Fibroblast of villous mesenchyme (primary cell): ENCODE results near the gene TRIM6. TPM values are rescaled to one million over a fixed set of nuclear protein-coding genes. Genes with fewer than 3 reads are reported as not detected.

Experiments
- DNase-seq: peaks from one replicate; pipeline ENCODE4 v3.0.0-alpha.2; 2010; ENCODE audit warnings: low read depth
- H3K4me3 ChIP-seq: 2 replicates; pipeline ENCODE4 v1.5.1; 2011; ENCODE audit warnings: low read depth, mild to moderate bottlenecking, low read length
- CTCF ChIP-seq: IDR thresholded peaks from 2 replicates; pipeline ENCODE4 v1.5.1; 2012; ENCODE audit warnings: low read depth, mild to moderate bottlenecking, low read length; ENCODE audit not compliant: insufficient read depth
- total RNA-seq: library from RNA; depleted of rRNA; stranded (reverse); fragments of >200 nt; gene quantifications from 2 replicates; pipeline ENCODE4 v1.2.3, GENCODE V29; 2012

The TRIM6 gene, protein sequence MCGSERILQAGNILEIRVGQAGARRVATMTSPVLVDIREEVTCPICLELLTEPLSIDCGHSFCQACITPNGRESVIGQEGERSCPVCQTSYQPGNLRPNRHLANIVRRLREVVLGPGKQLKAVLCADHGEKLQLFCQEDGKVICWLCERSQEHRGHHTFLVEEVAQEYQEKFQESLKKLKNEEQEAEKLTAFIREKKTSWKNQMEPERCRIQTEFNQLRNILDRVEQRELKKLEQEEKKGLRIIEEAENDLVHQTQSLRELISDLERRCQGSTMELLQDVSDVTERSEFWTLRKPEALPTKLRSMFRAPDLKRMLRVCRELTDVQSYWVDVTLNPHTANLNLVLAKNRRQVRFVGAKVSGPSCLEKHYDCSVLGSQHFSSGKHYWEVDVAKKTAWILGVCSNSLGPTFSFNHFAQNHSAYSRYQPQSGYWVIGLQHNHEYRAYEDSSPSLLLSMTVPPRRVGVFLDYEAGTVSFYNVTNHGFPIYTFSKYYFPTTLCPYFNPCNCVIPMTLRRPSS
- 6.1 and 6.5 TPM in 2 replicates for total RNA-seq

GRCh38 chr11:5596607-5597201 lies at the start of gene TRIM6:
TSS of gene TRIM6 (plus strand) at chr11:5596637. CDS start at chr11:5596898, 261 bp downstream.
- DNase-seq = peak; percentile 75
- TF ChIP-seq CTCF = no peak
- H3K4me3 ChIP-seq = peak within 1 kb of the TSS; percentile 81

GRCh38 chr11:5547982-5548381 lies 48.5 kb upstream of the TRIM6 start:
- TF ChIP-seq CTCF = no peak
- no peak for DNase-seq

DNA sequence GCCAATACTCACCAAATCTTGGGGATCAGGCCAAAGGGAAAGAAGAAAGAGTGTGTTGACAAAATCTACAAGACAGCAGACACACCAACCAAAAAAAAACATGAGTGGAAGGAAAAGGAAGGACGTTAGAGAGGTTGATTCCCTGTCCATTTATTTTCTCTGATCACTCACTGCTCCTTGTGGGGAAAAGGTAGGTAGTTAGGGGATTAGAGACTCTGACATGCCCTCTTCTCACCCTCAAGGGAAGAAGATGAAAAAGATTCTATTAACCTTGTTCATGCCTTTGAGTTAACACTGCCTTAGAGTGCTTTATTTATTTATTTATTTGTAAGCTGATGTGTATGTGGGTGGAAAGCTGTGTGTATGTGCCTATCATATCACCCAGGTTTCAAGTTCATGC lies 48.0 kb upstream of the TRIM6 start, which contains the start of gene OR52H1:
Gene OR52H1 (minus strand): TSS at position 101 of the 400 bp plus-strand sequence. CDS start 3,035 bp downstream, outside the sequence.
- TF ChIP-seq CTCF = no peak
- DNase-seq = no peak
- no peak within 1 kb of the TSS for H3K4me3 ChIP-seq

More at GRCh38 chr11:5547982-5548381, 48.5 kb upstream of the TRIM6 start:
- H3K4me3 ChIP-seq = no peak overlapping the region

DNA sequence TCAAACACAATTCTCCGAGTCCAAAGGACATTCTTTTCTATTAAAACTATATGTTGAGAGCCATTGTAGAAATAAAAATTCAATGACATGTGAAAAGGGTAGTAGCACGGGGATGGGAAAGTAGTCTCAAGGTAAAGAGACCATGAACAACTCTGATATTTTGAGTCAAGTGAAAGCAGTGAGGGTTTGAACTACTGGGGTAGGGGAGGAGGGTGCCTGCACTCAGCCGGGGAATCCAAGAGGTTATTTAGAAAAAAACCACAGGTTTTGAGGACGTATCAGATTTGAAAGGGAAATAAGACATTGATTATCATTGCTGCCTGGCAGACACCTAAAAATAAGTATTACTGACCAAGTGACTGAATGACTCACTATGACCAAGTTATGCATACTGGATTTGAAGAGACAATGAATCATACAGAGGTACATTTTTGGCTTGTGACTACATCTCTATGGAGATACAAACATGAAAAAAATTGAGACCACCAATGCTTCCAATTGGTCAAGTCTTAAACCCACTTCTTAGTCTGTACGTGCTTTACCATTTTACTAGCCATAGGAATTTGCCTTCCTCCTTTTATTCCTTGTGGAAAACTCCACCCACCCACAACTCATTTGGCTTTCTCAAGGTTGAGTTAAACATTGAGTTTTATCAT lies 45.9 kb upstream of the TRIM6 start:
- H3K4me3 ChIP-seq = no peak overlapping the region
- peak; percentile 46 for DNase-seq
- no peak for TF ChIP-seq CTCF

GRCh38 chr11:5553343-5553742 lies 43.1 kb upstream of the TRIM6 start:
- no peak overlapping the region for H3K4me3 ChIP-seq
- DNase-seq = no peak
- no peak for TF ChIP-seq CTCF

- no peak for DNase-seq
- no peak for TF ChIP-seq CTCF
- no peak overlapping the region for H3K4me3 ChIP-seq
Observed at GRCh38 chr11:5556596-5557188, 39.7 kb upstream of the TRIM6 start.
